ENCODE measurements around the gene ASB6.

ASB6 gene

GRCh38 chr9:129619787-129620668 is 21.9 kb downstream of the ASB6 start:
- Mint-ChIP-seq H3K36me3 (ENCODE audit: low read depth) (no peaks in the 10 kb centered on the region), H3K4me3 (peak overlapping the region; percentile 79), H3K27me3 (ENCODE audit: low read depth, poor library complexity) (peaks cover 25% of the 10 kb centered on the region), H3K9me3 (no peaks in the 10 kb centered on the region), H3K4me1 (peaks cover 24% of the 10 kb centered on the region), H3K27ac (no peak overlapping the region)
- DNase-seq = peak; percentile 72
- no peak for TF ChIP-seq CTCF (IDR thresholded peaks at IDR 0.05)

- DNase-seq = no peak
- H3K9me3 Mint-ChIP-seq = no peaks in the 10 kb centered on the region
- peaks cover 31% of the 10 kb centered on the region for H3K4me1 Mint-ChIP-seq
- no peak overlapping the region for H3K27ac Mint-ChIP-seq
- peaks cover 20% of the 10 kb centered on the region for H3K27me3 Mint-ChIP-seq (ENCODE audit: low read depth, poor library complexity)
- H3K36me3 Mint-ChIP-seq (ENCODE audit: low read depth) = no peaks in the 10 kb centered on the region
- no peak overlapping the region for H3K4me3 Mint-ChIP-seq
- TF ChIP-seq CTCF (IDR thresholded peaks at IDR 0.05) = peak; percentile 55
Measured at GRCh38 chr9:129617167-129617566, 24.8 kb downstream of the ASB6 start.

GRCh38 chr9:129615407-129616285 is 26.3 kb downstream of the ASB6 start:
- H3K27ac Mint-ChIP-seq = no peak overlapping the region
- H3K36me3 Mint-ChIP-seq (ENCODE audit: low read depth) = no peaks in the 10 kb centered on the region
- H3K27me3 Mint-ChIP-seq (ENCODE audit: low read depth, poor library complexity) = peaks cover 7% of the 10 kb centered on the region
- no peaks in the 10 kb centered on the region for H3K9me3 Mint-ChIP-seq
- no peak for DNase-seq
- no peak for TF ChIP-seq CTCF (IDR thresholded peaks at IDR 0.05)
- H3K4me3 Mint-ChIP-seq = no peak overlapping the region
- H3K4me1 Mint-ChIP-seq = peaks cover 28% of the 10 kb centered on the region

- H3K36me3 Mint-ChIP-seq (ENCODE audit: low read depth) = no peaks in the 10 kb centered on the region
- no peak for DNase-seq
- TF ChIP-seq CTCF (IDR thresholded peaks at IDR 0.05) = no peak
- peaks cover 30% of the 10 kb centered on the region for H3K4me1 Mint-ChIP-seq
- no peaks in the 10 kb centered on the region for H3K9me3 Mint-ChIP-seq
- H3K27me3 Mint-ChIP-seq (ENCODE audit: low read depth, poor library complexity) = peaks cover 7% of the 10 kb centered on the region
- H3K27ac Mint-ChIP-seq = no peak overlapping the region
- H3K4me3 Mint-ChIP-seq = no peak overlapping the region
Measured at GRCh38 chr9:129614932-129615331, 27.0 kb downstream of the ASB6 start.

GRCh38 chr9:129613520-129614175 is 28.3 kb downstream of the ASB6 start:
- peak; percentile 54 for DNase-seq
- Mint-ChIP-seq H3K27me3 (ENCODE audit: low read depth, poor library complexity) (peaks cover 7% of the 10 kb centered on the region), H3K9me3 (no peaks in the 10 kb centered on the region), H3K27ac (peak overlapping the region; percentile 64), H3K36me3 (ENCODE audit: low read depth) (no peaks in the 10 kb centered on the region), H3K4me1 (peaks cover 34% of the 10 kb centered on the region), H3K4me3 (no peak overlapping the region)
- no peak for TF ChIP-seq CTCF (IDR thresholded peaks at IDR 0.05)

All from nephron progenitor cell (in vitro differentiated cells).